Small intestine (tissue), 16 donors: Measurements from ENCODE around the gene RBM33. TPM values are rescaled to one million over a fixed set of nuclear protein-coding genes. Genes with fewer than 3 reads are reported as not detected.

ENCODE experiments used
- DNase-seq, 2 donors: peaks; one replicate each; pipeline versions ENCODE4 v3.0.0 to v3.0.0-alpha.2; 2013
- FAIRE-seq: peaks from 2 replicates; lab custom pipeline; 2012; peaks lifted over from hg19 to GRCh38; lab: Jason Lieb, UNC
- H3K27ac ChIP-seq, 3 donors: one replicate each; pipeline ENCODE4 v1.5.1; 2013; ENCODE audit warnings: low read length in 2 of 3, mild to moderate bottlenecking in 2 of 3, control low read depth in 1 of 3, inconsistent platforms in 1 of 3, low read depth in 1 of 3, moderate library complexity in 1 of 3
- H3K27me3 ChIP-seq, 3 donors: one replicate each; pipeline ENCODE4 v1.6.1; 2013; ENCODE audit warnings: low read length in 3 of 3, inconsistent platforms in 1 of 3; ENCODE audit not compliant: control insufficient read depth in 3 of 3, insufficient read depth in 3 of 3
- H3K36me3 ChIP-seq, 3 donors: one replicate each; pipeline ENCODE4 v1.6.1; 2013; ENCODE audit warnings: low read length in 3 of 3, inconsistent platforms in 1 of 3, low read depth in 1 of 3, mild to moderate bottlenecking in 1 of 3, moderate library complexity in 1 of 3; ENCODE audit not compliant: control insufficient read depth in 3 of 3, insufficient read depth in 2 of 3
- H3K4me1 ChIP-seq, 3 donors: one replicate each; pipeline ENCODE4 v1.6.1; 2013; ENCODE audit warnings: low read length in 2 of 3, inconsistent platforms in 1 of 3, low read depth in 1 of 3, mild to moderate bottlenecking in 1 of 3, moderate library complexity in 1 of 3; ENCODE audit not compliant: control insufficient read depth in 3 of 3, insufficient read depth in 2 of 3
- H3K4me3 ChIP-seq, 3 donors: one replicate each; pipeline ENCODE4 v1.5.1; 2013; ENCODE audit warnings: low read length in 3 of 3, control low read depth in 1 of 3, inconsistent platforms in 1 of 3, low read depth in 1 of 3, mild to moderate bottlenecking in 1 of 3, moderate library complexity in 1 of 3
- H3K9me3 ChIP-seq, 2 donors: one replicate each; pipeline ENCODE4 v1.6.1; 2013; ENCODE audit warnings: low read depth in 1 of 2, low read length in 1 of 2; ENCODE audit not compliant: control insufficient read depth in 2 of 2, insufficient read depth in 1 of 2
- WGBS, 3 donors: extraction: QIAGEN DNeasy Blood & Tissue Kit; methylation state at CpG; one replicate each; pipeline ENCODE4 v1.1.7; 2013; 5-methylcytosine and 5-hydroxymethylcytosine counted together
- long read RNA-seq, 10 donors: transcript quantifications; one replicate each; lab custom pipeline, GENCODE V29; 2026
- polyA plus RNA-seq, 4 donors: library from polyadenylated mRNA; stranded (reverse) in 3 of 4; unstranded in 1 of 4; fragments of 200-250 nt in 3 of 4; fragments of 120-200 nt in 1 of 4; gene quantifications; one replicate each; pipeline versions ENCODE4 v1.2.1 to v1.2.3, GENCODE V29; 2013
- donor health status: healthy with polysubstance abuse.
- donor health status: control.
- donor health status: control.
- donor health status: Bipolar disorder and iron deficiency.
- donor health status: healthy.

The RBM33 gene
- polyA plus RNA-seq, result 10 to 100 TPM in 3 of 4 donors, 1 to 10 TPM in 1; 7.8 to 39.7 (median 15.1) TPM
- long read RNA-seq, donor 1, transcript RBM33-201 (6 exons, 1,404 nt), result major isoform, 11 of 18 reads
- long read RNA-seq, donor 1, partial matches to known transcripts, result 6 of 18 reads
- long read RNA-seq, donor 1, other reads (novel, unspliced or antisense), result 0 of 18 reads
- long read RNA-seq, donor 2, partial matches to known transcripts, result 0 of 2 reads
- long read RNA-seq, donor 2, other reads (novel, unspliced or antisense), result 0 of 2 reads
- long read RNA-seq, donor 3, transcript RBM33-201 (6 exons, 1,404 nt), result major isoform, 5 of 5 reads
- long read RNA-seq, donor 3, partial matches to known transcripts, result 0 of 5 reads
- long read RNA-seq, donor 3, other reads (novel, unspliced or antisense), result 0 of 5 reads
- long read RNA-seq, donor 4, result 0 reads
- long read RNA-seq, donor 5, partial matches to known transcripts, result 0 of 1 reads
- long read RNA-seq, donor 5, other reads (novel, unspliced or antisense), result 0 of 1 reads
- long read RNA-seq, donor 6, partial matches to known transcripts, result 0 of 3 reads
- long read RNA-seq, donor 6, other reads (novel, unspliced or antisense), result 0 of 3 reads
- long read RNA-seq, donor 7, partial matches to known transcripts, result 0 of 2 reads
- long read RNA-seq, donor 7, other reads (novel, unspliced or antisense), result 0 of 2 reads
- long read RNA-seq, donor 8, partial matches to known transcripts, result 0 of 2 reads
- long read RNA-seq, donor 8, other reads (novel, unspliced or antisense), result 0 of 2 reads
- long read RNA-seq, donor 9, partial matches to known transcripts, result 0 of 2 reads
- long read RNA-seq, donor 9, other reads (novel, unspliced or antisense), result 0 of 2 reads
- long read RNA-seq, donor 10, partial matches to known transcripts, result 0 of 2 reads
- long read RNA-seq, donor 10, other reads (novel, unspliced or antisense), result 0 of 2 reads

- DNase-seq (peak; percentile 89 to 97), FAIRE-seq (no peak)
- H3K9me3 ChIP-seq, result peaks cover 0 to 8% of the 10 kb centered on the region in 2 donors
- 0% methylated on average over 47 to 85 of the region's 85 CpGs for WGBS, 3 donors
- no peaks in the 10 kb centered on the region for H3K27me3 ChIP-seq
- H3K27ac ChIP-seq, result peak within 1 kb of the TSS; percentile 93 to 99 (median 97)
- H3K36me3 ChIP-seq, result peaks cover 2 to 19% (median 9%) of the 10 kb centered on the region in 3 donors
- H3K4me3 ChIP-seq, result peak within 1 kb of the TSS; percentile 82 to 99 (median 97)
- H3K4me1 ChIP-seq, result peaks cover 0 to 4% (median 0%) of the 10 kb centered on the region in 3 donors
Observed at GRCh38 chr7:155644178-155644970, at the start of gene RBM33. RBM33 (plus strand) TSS chr7:155644661; CDS start chr7:155644877, 216 bp downstream.

- FAIRE-seq (no peak), DNase-seq (peak in 1 of 2 donors; percentile 25)
- no peak overlapping the region for H3K27ac ChIP-seq
- no peaks in the 10 kb centered on the region for H3K9me3 ChIP-seq
- H3K36me3 ChIP-seq, result no peaks in the 10 kb centered on the region
- no peak overlapping the region for H3K4me3 ChIP-seq
- 22 to 40% (median 38%) methylated on average over 3 of the region's 3 CpGs for WGBS, 3 donors
- H3K27me3 ChIP-seq, result no peaks in the 10 kb centered on the region
- H3K4me1 ChIP-seq, result peaks cover 0 to 19% (median 3%) of the 10 kb centered on the region in 3 donors
Observed at GRCh38 chr7:155594961-155595366, 49.5 kb upstream of the RBM33 start.

- Histone ChIP-seq H3K27me3 (no peaks in the 10 kb centered on the region), H3K27ac (no peak overlapping the region), H3K9me3 (no peaks in the 10 kb centered on the region), H3K4me1 (peaks cover 0 to 14% (median 3%) of the 10 kb centered on the region in 3 donors), H3K4me3 (no peak overlapping the region), H3K36me3 (no peaks in the 10 kb centered on the region)
- DNase-seq, result peak; percentile 50 to 73
- WGBS, 3 donors, result 16 to 38% (median 27%) methylated on average over 1 of the region's 1 CpG
- no peak for FAIRE-seq
Observed at GRCh38 chr7:155597753-155598140, 46.7 kb upstream of the RBM33 start.

GRCh38 chr7:155598810-155599210, 45.7 kb upstream of the RBM33 start:
- H3K9me3 ChIP-seq, result no peaks in the 10 kb centered on the region
- H3K4me3 ChIP-seq, result peak overlapping the region in 1 of 3 donors; percentile 12
- FAIRE-seq (no peak), DNase-seq (peak; percentile 78 to 87)
- 3 to 7% (median 6%) methylated on average over 12 of the region's 12 CpGs for WGBS, 3 donors
- no peaks in the 10 kb centered on the region for H3K36me3 ChIP-seq
- peaks cover 0 to 14% (median 3%) of the 10 kb centered on the region in 3 donors for H3K4me1 ChIP-seq
- no peak overlapping the region for H3K27ac ChIP-seq
- H3K27me3 ChIP-seq, result no peaks in the 10 kb centered on the region

GRCh38 chr7:155602156-155602555, 42.3 kb upstream of the RBM33 start:
- no peaks in the 10 kb centered on the region for H3K36me3 ChIP-seq
- H3K4me1 ChIP-seq, result peaks cover 0 to 13% (median 3%) of the 10 kb centered on the region in 3 donors
- H3K27ac ChIP-seq, result no peak overlapping the region
- no peaks in the 10 kb centered on the region for H3K27me3 ChIP-seq
- no peaks in the 10 kb centered on the region for H3K9me3 ChIP-seq
- no peak for DNase-seq
- 92 to 94% (median 93%) methylated on average over 24 of the region's 24 CpGs for WGBS, 3 donors
- FAIRE-seq, result no peak
- no peak overlapping the region for H3K4me3 ChIP-seq

- no peak overlapping the region for H3K4me3 ChIP-seq
- DNase-seq, result no peak
- peaks cover 0 to 7% (median 0%) of the 10 kb centered on the region in 3 donors for H3K4me1 ChIP-seq
- H3K9me3 ChIP-seq, result no peaks in the 10 kb centered on the region
- no peak for FAIRE-seq
- WGBS, 3 donors, result 64 to 79% (median 69%) methylated on average over 7 of the region's 7 CpGs
- H3K27me3 ChIP-seq, result no peaks in the 10 kb centered on the region
- no peak overlapping the region for H3K27ac ChIP-seq
- no peaks in the 10 kb centered on the region for H3K36me3 ChIP-seq
Observed at GRCh38 chr7:155602750-155603149, 41.7 kb upstream of the RBM33 start.

- no peak overlapping the region for H3K27ac ChIP-seq
- peaks cover 0 to 6% (median 0%) of the 10 kb centered on the region in 3 donors for H3K4me1 ChIP-seq
- no peak overlapping the region for H3K4me3 ChIP-seq
- H3K27me3 ChIP-seq, result no peaks in the 10 kb centered on the region
- 63 to 71% (median 65%) methylated on average over 19 of the region's 19 CpGs for WGBS, 3 donors
- no peaks in the 10 kb centered on the region for H3K36me3 ChIP-seq
- FAIRE-seq (no peak), DNase-seq (no peak)
- no peaks in the 10 kb centered on the region for H3K9me3 ChIP-seq
Observed at GRCh38 chr7:155603205-155603857, 41.1 kb upstream of the RBM33 start.
